GM21360 (cell line): Measurements from ENCODE around the gene SRRM2.

Experiments
- ATAC-seq: cut with Tn5 transposase; IDR thresholded peaks from one replicate; pipeline ENCODE4 v1.9.1; 2021; ENCODE audit warnings: mild to moderate bottlenecking, moderate library complexity; ENCODE audit not compliant: unreplicated experiment

The SRRM2 gene

DNA sequence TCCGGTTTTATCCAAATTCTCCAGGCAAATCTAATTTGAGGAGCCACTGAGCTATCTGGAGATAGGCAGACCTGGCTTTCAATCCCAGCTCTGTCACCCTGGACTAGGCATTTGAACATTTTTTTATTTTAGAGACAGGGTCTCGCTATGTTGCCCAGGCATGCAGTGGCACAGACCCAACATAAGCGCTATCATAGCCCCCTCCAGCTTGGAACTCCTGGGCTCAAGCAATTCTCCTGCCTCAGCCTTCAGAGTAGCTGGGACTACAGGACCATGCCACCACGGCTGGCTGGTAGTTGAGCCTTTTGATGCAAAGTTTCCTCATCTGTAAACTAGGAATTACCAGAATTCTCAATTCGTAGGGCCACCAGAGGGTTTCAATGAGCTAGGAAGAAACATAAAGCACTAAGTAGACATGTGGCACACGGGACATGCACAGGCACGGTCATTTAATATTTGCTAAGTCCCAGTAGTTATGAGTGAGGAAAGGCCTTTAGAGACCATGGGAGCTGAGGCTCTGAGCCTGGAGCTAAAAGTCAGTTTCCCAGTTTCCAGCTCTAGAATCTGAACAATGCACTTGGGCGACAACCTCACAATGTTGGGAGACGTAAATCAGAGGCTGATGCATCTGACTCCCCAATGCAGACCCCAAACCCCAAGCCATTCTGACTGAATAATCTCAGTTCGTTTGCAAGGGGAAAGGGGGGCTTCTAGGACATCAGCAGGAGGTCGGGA, 23.5 kb downstream of the SRRM2 start:
- no peak for ATAC-seq

DNA sequence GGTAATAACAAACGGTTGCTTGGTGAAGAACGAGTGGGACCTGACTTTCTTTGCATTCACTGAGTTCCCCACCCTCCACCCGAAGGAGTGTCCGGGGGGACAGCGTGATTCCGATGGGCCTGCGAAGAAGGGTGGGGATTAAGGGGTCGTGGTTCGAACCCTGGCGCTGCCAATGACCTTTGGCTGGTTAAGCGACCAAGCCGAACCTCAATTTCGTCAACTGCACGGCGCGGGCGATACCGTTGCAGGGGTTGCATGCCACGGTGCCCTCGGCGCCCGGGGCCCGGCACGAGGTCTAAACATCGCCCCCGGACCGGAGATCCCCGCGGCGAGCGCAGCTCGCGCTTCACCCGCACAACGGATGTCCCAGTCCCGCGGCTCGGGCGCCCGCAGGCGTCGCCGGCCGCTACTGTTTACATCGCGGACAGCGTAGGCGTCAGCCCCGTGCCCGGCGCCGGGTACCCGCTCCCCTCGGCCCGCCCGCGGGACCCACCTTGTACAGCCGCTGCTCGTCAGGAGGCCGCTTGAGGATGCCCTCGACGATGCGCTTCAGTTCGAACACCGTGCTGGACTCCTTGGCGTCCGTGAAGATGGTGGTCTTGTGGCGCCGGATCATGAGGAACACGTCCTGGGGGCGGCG, 24.2 kb downstream of the SRRM2 start:
- ATAC-seq = peak; percentile 35

DNA sequence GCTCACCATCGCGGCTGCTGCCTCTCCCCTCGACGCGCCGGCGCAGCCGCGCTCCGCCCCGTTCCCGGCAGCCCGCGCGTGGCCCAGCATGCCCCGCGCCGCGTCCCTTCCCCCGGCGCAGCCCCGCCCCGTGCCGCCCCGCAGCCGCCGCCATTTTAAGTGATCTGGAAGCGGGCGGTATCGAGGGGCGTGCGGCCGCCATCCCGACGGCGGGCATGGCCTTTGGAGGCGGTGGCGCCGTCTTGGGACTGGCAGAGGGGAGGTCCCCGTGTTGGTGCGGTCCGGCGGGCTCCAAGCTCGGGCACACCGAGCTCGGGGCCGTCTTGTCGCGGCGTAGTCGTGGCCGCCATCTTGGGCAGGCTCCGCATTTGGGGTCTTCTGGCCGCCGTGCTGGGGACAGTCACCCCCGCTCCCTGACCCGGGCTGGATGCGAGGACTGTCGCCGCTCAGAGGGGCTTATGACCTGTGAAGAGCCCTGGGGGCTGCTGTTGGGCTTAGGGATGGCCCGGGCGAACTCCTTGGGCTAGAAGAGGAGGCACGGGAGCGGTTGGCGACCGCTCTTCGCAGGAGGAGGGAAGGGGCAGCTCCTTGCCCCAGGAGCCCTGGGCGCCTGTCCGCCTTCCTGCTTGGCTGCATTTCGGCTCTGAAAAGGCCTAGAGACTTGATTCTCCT, 24.9 kb downstream of the SRRM2 start, which contains the start of gene ELOB:
Gene ELOB, minus strand, starts transcription at position 50 of the 672 bp plus-strand sequence. Its CDS starts 41 bp downstream, at position 9.
- ATAC-seq = peak; percentile 66

DNA sequence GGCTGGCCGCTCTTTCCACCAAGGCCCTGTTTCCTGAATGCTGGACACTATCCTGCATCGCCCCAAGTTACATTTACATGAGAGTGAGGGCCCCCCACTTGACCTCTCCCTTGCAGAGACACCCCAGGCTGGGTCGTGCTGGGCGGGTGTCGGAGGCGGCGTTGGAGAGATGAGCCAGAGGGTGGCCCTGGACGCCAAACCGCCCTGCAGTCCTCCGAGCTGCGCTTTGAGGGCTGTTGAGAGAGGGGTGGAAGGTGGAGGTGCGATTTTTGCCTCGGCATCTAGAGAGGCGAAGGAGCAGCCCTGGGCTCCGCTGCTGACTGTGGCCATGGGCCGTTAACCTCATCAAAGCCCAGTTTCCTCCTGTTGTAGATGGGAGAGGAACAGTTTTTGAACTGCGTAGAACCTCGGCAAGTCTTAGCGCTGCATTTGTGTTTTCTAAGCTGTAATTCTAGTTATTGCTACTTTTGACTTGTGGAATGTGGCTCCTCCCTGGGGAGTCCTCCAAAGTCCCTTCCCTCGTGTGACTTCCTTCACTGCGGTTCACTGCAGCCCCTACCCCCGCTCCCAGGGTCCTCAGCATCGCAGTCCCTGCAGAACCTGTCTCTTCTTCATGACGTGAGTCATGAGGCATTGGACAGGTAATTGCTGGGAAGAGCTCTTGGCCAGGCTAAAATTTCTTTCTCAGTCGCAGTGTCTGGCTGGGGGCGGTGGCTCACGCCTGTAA, 25.6 kb downstream of the SRRM2 start:
- ATAC-seq = no peak

DNA sequence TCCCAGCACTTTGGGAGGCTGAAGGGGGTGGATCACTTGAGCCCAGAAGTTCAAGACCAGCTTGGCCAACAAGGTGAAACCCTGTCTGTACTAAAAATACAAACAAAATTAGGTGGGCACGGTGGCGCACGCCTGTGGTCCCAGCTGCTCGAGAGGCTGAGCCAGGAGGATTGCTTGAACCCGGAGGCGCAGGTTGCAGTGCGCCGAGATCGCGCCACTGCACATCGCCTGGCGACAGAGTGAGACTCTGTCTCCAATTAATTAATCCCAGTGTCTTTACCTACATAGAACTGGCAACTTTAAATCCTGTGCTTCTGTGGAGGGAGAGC, 26.2 kb downstream of the SRRM2 start:
- ATAC-seq = no peak

DNA sequence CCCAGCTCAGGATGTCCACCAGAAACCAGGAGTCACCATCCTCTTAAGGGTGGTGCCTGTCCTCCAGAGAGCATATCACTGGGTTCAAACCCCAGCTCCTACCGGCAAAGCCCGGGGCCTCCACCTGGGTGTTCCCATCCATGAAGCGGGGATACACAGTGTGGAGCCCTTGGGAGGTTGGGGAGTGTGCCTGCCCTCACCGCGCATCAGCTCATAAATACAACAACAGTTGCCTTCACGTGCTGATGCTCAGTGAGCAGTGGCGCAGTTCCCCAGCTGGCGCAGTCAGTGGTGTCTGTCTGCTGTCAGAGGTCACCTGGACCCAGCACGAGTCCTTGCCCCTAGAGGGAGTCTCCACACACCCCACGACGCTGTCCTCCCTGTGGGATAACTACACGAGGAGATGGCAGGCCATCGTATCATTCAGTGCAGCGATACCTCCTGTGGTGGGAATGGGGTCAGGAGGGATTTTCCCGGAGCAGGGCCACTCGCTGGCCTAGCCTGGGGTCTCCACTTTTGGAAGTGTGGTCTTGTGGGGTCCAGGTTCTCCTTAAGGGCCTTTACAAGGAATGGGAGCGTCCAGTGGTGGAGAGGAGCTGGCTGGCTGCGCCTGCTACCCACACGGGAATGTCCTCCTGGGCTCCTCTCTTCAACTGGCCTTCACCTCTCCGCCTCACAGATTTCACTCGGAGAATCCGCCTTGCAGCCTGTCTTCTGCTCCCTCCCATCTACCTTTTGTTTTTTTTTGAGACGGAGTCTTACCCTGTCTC, 26.9 kb downstream of the SRRM2 start:
- no peak for ATAC-seq

DNA sequence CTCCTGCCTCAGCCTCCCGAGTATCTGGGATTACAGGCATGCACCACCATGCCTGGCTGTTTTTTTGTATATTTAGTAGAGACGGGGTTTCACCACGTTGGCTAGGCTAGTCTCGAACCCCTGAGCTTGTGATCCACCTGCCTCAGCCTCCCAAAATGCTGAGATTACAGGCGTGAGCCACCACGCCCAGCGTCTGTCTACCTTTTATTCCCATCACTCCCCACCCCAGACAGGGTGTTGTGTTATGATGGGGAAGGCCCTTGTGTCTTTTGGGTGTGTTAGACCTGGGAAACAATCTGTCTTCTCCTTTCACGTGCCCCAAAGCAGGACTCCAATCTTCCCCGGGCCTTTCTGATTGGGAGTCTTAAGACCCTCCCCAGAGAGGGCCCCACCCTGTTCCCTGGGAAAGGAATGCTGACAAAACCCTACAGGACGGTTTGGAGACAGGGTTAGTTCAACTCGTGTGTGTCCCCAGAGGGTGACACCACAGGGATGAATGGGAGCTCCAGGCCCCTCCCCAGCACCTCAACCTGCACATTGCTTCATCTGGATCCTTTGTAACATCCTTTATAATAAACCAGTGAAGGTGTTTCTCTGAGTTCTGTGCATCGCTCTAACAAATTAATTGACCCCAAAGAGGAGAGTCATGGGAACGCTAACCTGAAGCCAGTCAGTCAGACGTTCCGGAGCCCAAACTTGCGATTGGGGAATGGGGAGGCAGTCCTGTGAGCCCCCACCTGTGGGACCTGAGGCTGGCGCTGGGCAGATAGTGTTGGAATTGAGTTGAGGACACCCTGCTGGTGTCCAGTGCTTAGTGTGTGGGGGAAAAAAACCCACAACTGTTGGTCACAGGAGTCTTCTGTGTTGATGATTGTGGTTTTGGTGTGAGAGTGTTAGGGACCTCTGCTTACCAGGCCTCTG, 27.8 kb downstream of the SRRM2 start:
- no peak for ATAC-seq

DNA sequence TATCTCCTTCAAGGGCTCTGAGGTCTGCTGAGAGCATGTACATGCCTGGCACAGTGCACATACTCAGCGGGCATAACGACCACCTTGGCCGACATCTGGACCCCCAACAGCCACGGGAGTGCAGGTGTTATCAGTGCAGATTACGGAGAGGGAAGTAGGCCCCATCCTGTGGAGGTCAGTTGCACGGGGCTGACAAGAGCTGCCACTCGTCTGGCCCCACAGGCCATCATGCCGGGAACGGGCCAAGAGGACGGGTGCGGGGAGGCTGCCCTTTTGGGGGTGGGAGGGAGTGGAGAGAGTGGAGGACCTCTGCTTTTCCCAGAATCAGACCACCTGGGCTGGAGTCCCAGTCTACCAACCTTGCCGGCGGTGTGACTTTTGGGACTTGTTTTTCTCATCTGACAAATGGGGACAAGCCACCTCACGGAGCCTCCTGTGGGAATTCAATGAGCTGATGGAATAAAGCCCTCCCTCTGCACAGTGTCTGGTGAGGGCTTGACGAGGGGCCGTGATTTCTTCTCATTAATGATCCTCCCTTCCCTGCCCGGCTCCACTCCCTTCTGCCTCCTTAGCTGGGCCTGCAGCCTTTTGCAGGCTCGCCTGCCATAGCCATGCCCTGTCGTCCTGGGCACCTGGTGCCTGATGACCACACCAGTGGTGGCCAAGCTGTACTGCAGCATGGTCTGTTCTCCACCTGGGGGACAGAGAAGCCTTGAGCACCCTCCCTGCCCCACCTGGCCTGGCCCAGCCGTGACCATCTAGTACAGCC, 30.3 kb downstream of the SRRM2 start:
- ATAC-seq = no peak

DNA sequence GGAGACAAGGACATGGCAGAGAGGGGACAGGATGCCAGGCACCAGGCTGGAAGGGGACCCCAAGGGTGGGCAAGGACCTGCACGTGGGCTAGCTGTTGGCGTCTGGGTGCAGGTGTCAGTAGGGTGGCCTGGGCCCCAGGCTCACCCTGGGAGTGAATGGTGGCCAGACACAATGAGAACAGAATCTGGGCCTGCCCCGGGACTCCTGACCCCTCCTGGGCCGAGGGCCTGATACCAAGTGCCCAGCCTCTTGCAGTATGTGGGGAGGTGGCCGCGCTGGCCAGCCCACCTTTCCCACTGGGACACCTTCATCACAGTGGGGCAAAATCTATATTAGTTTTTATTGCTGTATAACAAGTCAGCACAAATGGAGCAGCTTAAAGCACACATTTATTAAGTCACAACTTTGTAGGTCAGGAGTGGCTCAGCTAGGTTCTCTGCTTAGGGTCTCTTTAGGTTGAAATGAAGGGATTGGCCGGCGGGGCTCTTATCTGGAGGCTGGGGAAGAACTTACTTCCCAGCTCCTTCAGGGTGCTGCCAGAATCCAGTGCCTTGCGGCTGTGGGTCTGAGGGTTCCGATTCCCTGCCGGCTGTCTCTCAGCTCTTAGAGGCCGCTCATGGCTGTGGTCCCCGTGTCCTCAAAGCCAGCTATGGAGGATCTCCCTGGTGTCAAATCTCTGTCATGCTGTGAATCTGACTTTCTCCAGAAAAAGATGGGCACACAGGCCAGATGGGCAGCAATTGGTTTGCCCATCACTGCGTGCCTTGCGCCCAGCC, 31.3 kb downstream of the SRRM2 start:
- no peak for ATAC-seq

DNA sequence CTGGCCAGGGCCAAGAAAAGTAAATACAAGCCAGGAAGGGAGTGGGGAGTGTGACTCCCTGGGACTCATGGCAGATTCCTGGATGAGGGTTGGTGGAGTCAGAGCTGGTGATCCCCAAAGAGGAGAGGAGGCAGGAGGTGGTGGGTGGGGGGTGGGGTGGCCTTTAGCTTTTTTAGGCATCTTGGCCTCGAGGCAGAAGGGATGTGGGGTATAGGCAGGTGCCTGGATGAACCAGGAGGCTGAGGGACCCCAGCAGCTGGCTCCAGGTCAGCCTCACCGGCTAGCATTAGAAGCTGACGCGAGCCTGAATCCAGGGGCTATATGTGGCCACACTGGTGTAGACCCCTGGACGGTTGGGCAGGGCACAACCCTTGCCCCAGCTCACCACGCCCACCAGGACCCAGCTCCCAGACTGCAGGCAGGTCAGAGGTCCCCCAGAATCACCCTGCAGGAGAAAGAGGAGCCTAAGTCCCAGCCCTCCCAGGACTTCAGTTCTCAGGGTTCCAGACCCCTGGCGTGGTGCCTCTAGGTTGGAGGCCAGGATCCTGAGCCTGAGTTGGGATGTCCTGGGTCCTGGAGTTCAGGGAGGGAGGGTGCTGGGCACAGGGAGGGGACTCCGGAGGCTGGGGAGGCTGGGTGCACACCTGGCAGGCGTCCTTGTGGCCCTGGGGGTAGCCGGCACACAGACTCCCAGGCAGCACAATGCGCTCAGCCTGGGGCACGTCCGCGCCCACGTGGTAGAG, 32.1 kb downstream of the SRRM2 start:
- no peak for ATAC-seq

DNA sequence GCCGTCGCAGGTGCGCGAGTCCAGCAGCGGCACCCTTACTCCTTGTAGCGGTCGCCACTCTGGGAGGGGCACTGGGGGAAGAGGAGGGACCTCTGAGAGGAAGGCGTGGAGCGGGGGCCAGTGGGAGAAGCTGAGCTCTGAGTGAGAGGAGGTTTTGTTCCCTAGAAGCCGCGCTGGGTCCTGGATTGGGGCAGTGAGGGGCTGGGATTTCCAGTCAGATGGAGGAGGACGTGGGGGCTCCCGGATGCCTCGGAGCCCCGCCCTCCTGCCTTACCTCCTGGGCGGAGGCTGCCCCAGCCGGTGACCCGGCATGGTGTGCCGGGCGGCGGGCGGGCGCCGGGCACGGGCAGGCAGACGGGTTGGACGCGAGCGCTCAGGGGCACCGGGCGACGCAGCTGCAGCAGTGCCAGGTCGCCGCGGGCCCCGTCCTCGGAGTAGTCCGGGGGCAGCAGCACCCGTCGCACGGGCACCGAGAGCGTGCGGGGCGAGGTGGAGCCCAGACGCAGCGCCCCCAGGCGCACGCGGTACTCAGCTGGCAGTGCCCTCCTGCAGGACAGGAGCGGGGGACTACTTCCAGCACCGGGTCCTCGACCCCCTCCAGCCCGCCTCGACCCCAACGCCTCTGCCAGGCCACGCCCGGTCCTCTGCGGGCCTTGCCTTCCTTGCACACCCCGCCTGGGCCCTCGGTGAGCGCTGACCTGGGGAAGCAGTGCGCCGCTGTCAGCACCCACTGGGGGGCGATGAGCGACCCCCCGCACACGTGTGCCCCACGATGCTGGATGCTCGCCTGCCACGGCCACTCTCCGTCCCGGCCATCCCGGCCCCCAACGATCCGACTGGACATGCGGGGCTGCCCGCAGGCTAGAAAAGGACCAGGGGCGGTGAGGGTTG, 32.9 kb downstream of the SRRM2 start:
- no peak for ATAC-seq

DNA sequence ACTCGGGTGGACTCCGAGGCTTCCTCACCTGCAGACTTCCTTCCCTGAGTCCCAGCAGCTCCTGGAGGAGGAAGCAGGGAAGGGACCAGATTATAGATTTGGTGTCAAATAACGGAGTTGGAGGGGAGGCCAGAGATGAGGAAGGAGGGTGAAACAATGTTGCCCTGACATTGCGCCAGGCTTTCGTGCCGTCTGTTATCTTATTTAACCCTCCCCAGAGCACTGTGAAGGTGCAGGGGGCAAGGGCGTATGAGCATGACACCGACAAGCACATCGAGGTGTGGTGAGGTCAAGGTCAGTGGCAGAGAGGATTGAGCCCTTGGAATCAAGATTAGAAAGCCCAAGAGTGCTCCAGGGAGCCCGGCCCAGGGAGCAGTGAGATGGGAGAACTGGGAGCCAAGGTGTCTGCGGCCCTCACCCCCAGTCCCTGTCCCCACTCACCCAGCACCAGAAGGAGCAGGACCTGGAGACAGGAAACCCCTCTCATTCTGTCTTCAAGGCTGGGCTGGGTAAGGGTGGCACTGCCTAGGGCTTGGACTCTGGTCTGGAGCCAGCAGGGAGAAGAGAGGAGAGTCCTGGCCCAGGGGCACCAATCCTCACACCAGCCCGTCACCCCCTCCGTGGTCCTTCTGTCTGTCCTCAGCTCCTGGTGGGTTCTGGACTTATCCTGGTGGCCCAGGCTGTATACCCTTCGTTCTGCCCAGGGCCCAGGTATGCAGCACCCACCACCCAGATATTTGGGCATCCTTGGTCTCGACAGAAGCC, 33.8 kb downstream of the SRRM2 start:
- no peak for ATAC-seq

DNA sequence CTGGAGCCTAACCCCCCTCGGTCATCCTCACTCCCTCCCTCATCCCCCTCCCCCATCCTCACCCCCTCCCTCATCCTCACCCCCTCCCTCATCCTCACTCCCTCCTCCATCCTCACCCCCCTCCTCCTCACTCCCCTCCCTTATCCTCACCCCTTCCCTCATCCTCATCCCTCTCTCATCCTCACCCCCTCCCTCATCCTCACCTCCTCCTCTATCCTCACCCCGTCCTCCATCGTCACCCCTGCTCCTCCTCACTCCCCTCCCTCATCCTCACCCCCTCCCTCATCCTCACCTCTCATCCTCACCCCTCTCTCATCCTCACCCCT, 34.4 kb downstream of the SRRM2 start:
- ATAC-seq = no peak

DNA sequence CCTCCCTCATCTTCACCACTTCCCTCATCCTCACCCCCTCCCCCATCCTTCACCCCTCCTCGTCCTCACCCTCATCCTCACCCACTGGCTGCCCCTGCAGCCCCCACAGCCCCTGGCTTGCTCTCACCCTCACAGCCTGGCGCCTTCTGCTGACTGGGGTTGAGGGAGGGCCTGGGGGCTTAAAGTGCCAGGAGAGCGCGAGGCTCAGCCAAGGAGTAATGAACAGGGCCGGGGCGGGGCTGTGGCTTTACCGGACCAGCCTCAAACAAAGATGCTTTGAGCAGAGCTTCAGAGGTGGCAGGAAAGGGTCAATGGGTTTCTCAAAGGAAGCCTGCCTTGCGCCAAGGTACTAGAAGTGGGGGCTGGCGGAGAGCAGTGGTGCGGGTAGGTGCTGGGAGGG, 35.0 kb downstream of the SRRM2 start, which contains the start of gene PRSS33:
Gene PRSS33, minus strand, starts transcription at position 155 of the 400 bp plus-strand sequence. CDS start 1,013 bp downstream, outside the sequence.
- ATAC-seq = no peak

DNA sequence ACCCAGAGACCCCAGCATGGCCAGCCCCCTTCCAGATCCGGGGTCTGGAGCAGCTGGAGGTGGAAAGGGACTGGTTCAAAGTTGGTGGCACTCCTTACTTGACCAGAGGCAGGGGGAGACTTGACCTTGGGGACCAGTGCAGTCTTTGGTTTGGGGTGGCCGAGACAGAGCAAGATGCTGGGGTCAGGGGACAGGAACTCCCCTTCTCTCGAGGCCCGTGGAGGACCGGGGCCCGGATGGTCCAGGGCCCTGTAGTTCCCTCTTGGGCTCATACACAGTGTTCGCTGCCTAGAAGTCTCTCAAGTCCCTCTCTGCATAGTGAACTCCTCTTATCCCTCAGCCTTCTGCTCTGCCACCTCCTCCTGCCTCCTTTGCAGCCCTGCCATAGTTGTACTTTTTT, 35.5 kb downstream of the SRRM2 start:
- ATAC-seq = no peak

DNA sequence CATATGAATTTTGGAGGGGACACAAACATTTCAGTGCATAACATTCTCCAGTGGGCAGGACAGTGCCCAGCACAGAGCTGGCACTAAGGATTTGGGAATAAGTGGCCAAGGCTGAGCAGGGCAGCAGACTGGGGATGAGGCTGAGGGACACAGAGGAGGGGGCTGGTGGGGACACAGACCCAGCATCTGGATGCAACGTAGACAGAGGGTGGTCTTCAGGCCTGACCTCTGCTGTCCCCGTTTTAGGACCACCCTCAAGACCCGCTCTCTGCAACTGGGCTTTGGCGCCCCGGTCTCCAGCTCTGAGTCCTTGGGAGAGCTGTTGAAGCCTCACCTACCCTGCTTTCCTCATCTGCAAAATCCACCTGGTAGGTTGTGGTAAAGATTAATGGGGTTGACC, 38.2 kb downstream of the SRRM2 start:
- no peak for ATAC-seq
